Spleen (tissue), 10 donors: ENCODE data around the gene C6orf136. TPM values are rescaled to one million over a fixed set of nuclear protein-coding genes. Genes with fewer than 3 reads are reported as not detected.

Source experiments
- polyA plus RNA-seq, 3 donors: library from polyadenylated mRNA; stranded (reverse); fragments of 200-250 nt; gene quantifications; one replicate each; pipeline ENCODE4 v1.2.1, GENCODE V29; 2013
- total RNA-seq, 7 donors: library from RNA; depleted of rRNA in 3 of 7; stranded (reverse); fragments of >200 nt in 3 of 7; fragmentation: NEBNext Ultra II Directional in 4 of 7; extraction: Animal tissue kit (Norgen Biotek cat#: 25700) in 4 of 7; gene quantifications; one replicate each; pipeline versions ENCODE4 v1.1.0 to v1.2.1, GENCODE V29; 2016 to 2021
- donor health status: healthy with polysubstance abuse.
- donor health status: DM: no; HTN: no; CAD: no; lungs with moderate emphysema.
- donor health status: DM: no; HTN: no; CAD: no.
- donor health status: Bipolar disorder and iron deficiency.
- donor health status: healthy.
- donor health status: DM: no; HTN: no; CAD: no.
- donor health status: DM: yes; HTN: yes; CAD: no.

Gene C6orf136
- total and polyA plus RNA-seq, 10 donors = 12.1 to 28.0 (median 18.3) TPM

Other genes starting within 250 kb of the C6orf136 start
- 1,000 to 10,000 TPM; 1,072 to 2,111 (median 1,510) TPM for gene HLA-E, start 157.6 kb upstream of the C6orf136 start, total RNA-seq
- gene HLA-E, start 157.6 kb upstream of the C6orf136 start, polyA plus RNA-seq = 100 to 1,000 TPM; 514 to 675 (median 646) TPM
- 10 to 100 TPM; 28.0 to 84.6 (median 56.7) TPM for gene GNL1, start 90.6 kb upstream of the C6orf136 start, total RNA-seq
- gene GNL1, start 90.6 kb upstream of the C6orf136 start, polyA plus RNA-seq = 10 to 100 TPM; 40.3 to 55.6 (median 45.6) TPM
- gene PRR3, start 89.8 kb upstream of the C6orf136 start, total RNA-seq = 10 to 100 TPM in 6 of 7 donors, 1 to 10 TPM in 1; 8.1 to 19.6 (median 12.9) TPM
- gene PRR3, start 89.8 kb upstream of the C6orf136 start, polyA plus RNA-seq = 10 to 100 TPM; 11.5 to 15.6 (median 12.9) TPM
- 10 to 100 TPM; 30.7 to 53.5 (median 34.5) TPM for gene ABCF1, start 75.7 kb upstream of the C6orf136 start, total RNA-seq
- 10 to 100 TPM; 12.8 to 27.7 (median 14.5) TPM for gene ABCF1, start 75.7 kb upstream of the C6orf136 start, polyA plus RNA-seq
- 10 to 100 TPM; 53.5 to 86.2 (median 75.9) TPM for gene PPP1R10, start 29.9 kb upstream of the C6orf136 start, total RNA-seq
- 10 to 100 TPM; 13.5 to 24.6 (median 13.6) TPM for gene PPP1R10, start 29.9 kb upstream of the C6orf136 start, polyA plus RNA-seq
- 10 to 100 TPM; 41.2 to 63.4 (median 45.3) TPM for gene MRPS18B, start 29.3 kb upstream of the C6orf136 start, total RNA-seq
- gene MRPS18B, start 29.3 kb upstream of the C6orf136 start, polyA plus RNA-seq = 10 to 100 TPM; 48.8 to 74.0 (median 73.0) TPM
- gene ATAT1, start 20.3 kb upstream of the C6orf136 start, total RNA-seq = 1 to 10 TPM; 2.4 to 9.7 (median 8.7) TPM
- 1 to 10 TPM; 3.6 to 4.9 (median 4.3) TPM for gene ATAT1, start 20.3 kb upstream of the C6orf136 start, polyA plus RNA-seq
- gene DHX16, start 25.9 kb downstream of the C6orf136 start, total RNA-seq = 10 to 100 TPM; 30.0 to 39.6 (median 35.4) TPM
- gene DHX16, start 25.9 kb downstream of the C6orf136 start, polyA plus RNA-seq = 10 to 100 TPM; 21.7 to 39.7 (median 33.8) TPM
- gene PPP1R18, start 39.5 kb downstream of the C6orf136 start, total RNA-seq = 100 to 1,000 TPM; 128 to 187 (median 150) TPM
- gene PPP1R18, start 39.5 kb downstream of the C6orf136 start, polyA plus RNA-seq = 100 to 1,000 TPM; 153 to 188 (median 186) TPM
- 10 to 100 TPM in 6 of 7 donors, 1 to 10 TPM in 1; 9.8 to 13.8 (median 11.0) TPM for gene NRM, start 43.9 kb downstream of the C6orf136 start, total RNA-seq
- gene NRM, start 43.9 kb downstream of the C6orf136 start, polyA plus RNA-seq = 10 to 100 TPM; 14.1 to 19.6 (median 17.7) TPM
- 10 to 100 TPM; 20.8 to 47.7 (median 39.0) TPM for gene MDC1, start 70.1 kb downstream of the C6orf136 start, total RNA-seq
- 10 to 100 TPM in 2 of 3 donors, 1 to 10 TPM in 1; 7.8 to 18.2 (median 16.5) TPM for gene MDC1, start 70.1 kb downstream of the C6orf136 start, polyA plus RNA-seq
- 100 to 1,000 TPM; 189 to 344 (median 272) TPM for gene TUBB, start 73.2 kb downstream of the C6orf136 start, total RNA-seq
- gene TUBB, start 73.2 kb downstream of the C6orf136 start, polyA plus RNA-seq = 100 to 1,000 TPM; 109 to 203 (median 182) TPM
- 100 to 1,000 TPM; 125 to 205 (median 170) TPM for gene FLOT1, start 95.6 kb downstream of the C6orf136 start, total RNA-seq
- 100 to 1,000 TPM; 116 to 178 (median 116) TPM for gene FLOT1, start 95.6 kb downstream of the C6orf136 start, polyA plus RNA-seq
- gene IER3, start 97.4 kb downstream of the C6orf136 start, total RNA-seq = 10 to 100 TPM; 29.8 to 62.2 (median 41.7) TPM
- gene IER3, start 97.4 kb downstream of the C6orf136 start, polyA plus RNA-seq = 10 to 100 TPM; 19.8 to 29.4 (median 25.7) TPM
- gene DDR1, start 237.4 kb downstream of the C6orf136 start, total RNA-seq = 10 to 100 TPM; 13.0 to 37.1 (median 23.8) TPM
- 10 to 100 TPM in 1 of 3 donors, 1 to 10 TPM in 2; 5.0 to 10.1 (median 8.0) TPM for gene DDR1, start 237.4 kb downstream of the C6orf136 start, polyA plus RNA-seq